Inflammatory macrophage (primary cell): ENCODE results near the gene OR56B4.

ENCODE experiments used
- DNase-seq, 2 donors: peaks; one replicate each; pipeline ENCODE4 v3.0.0-alpha.2; 2020 to 2022

Gene OR56B4

DNA sequence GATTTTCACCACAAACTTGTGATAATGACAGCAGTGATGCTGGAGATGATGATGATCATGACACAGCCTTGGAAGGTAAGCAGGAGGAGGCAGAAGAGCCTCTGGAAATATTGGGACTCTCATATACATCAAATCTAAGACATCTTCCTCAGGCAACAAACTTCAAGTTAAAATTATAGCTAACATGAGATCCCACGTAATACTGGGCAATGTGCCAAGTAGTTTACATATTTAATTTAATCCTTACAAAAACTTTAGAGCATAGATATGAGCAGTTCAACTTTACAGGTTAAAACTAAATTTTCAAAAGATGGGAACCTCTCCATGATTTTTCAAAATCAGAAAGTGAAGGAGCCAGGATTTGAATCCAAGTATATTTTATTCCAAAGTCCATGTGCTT, 43.6 kb downstream of the OR56B4 start:
- no peak for DNase-seq

DNA sequence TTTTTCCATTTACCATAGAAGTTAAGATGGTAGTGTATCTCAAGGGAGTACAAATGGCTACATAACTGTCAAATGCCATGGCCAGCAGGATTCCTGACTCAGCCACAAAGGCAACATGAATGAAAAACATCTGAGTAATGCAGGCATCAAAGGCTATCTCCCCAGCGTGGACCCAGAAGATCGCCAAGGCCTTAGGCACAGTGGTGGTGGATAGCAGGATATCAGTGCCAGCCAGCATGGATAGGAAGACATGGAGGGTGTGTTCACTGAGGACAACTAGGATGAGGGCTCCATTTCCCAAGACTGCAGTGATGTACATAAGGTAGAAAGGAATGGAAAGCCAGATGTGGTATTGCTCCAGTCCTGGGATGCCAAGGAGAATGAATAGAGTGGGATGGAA, 44.6 kb downstream of the OR56B4 start:
- no peak for DNase-seq

DNA sequence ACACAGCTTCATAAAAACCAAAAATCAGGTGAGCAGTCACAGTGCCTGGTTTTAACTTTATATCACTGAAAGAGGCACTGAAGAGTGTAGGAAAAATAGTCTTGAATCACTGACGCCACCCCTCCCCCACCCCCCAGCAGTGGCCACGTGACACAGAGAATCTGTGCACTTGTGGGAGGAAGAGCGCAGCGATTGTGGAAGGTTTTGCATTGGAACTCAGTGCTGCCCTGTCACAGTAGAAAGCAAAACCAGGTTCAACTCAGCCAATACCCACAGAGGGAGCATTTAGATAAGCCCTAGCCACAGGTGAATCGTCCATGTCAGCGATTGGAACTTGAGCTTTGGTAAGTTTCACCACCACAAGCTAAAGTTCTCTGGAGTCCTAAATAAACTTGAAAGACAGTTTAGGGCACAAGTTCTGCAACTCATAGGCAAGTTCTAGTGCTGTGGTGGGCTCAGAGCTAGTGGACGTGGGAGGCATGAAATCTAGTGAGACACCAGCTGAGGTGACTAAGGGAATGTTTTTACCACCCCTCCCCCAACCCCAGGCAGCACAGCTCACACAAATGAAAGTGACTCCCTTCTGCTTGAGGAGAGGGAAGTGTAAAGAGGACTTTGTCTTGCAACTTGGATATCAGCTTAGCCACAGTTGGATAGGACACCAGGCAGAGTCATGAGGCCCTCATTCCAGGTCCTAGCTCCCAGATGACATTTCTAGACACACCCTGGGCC, 49.3 kb downstream of the OR56B4 start:
- DNase-seq = peak in 1 of 2 donors; percentile 34
